IPS DF 4.7 (cell line): ENCODE results near the gene MYOZ2.

Source experiments
- DNase-seq: peaks from one replicate; pipeline ENCODE4 v3.0.0-alpha.2; 2013; ENCODE audit warnings: low spot score; ENCODE audit errors: extremely low read depth

The MYOZ2 gene

DNA sequence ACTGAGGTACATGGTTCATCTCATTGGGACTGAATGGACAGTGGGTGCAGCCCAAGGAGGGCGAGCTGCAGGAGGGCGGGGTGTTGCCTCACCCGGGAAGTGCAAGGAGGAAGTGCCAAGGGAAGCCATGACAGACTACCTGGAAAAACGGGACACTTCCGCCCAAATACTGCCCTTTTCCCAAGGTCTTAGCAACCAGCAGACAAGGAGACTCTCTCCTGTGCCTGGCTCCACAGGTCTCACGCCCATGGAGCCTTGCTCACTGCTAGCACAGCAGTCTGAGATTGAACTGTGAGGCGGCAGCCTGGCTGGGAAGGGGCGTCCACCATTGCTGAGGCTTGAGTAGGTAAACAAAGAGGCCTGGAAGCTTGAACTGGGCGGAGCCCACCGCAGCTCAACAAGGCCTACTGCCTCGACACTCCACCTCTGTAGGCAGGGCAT lies 62.2 kb downstream of the MYOZ2 start:
- DNase-seq, result no peak

DNA sequence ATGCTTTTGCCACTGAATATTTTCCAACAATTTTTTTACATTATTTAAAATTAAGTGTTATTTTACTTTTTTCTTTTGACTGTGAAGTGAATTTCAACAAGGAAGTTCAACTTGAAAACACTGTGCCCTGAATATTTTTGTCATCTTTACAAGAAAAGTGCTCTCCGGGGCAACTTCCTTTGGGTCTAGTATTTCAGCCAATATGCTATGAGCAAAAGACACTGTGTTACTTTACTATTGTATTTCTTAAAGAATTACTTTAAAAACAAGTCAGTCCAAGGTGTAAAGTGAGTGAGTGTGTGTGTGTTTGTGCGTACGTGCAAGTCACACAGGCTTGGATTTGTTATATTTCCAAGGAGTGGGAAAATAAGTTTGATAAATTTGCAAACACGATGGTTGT lies 69.3 kb downstream of the MYOZ2 start:
- DNase-seq, result no peak

DNA sequence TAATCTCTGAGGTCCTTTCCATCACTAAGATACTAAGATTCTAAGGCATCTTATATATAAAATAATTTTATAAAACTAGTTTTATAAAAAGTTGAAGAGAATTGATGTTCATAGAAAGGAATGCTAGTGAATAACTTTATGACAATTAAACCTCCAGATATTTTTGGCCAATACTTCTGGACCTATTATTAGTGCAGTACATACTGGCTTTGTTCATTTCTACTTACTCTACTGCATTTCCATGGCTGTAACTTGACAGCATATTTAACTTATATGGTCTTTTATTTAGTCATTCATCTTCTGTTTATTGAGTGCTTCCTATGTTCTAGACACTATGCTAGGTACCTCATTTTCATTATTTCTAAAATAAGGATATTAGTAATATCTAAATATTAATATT lies 70.1 kb downstream of the MYOZ2 start:
- no peak for DNase-seq

DNA sequence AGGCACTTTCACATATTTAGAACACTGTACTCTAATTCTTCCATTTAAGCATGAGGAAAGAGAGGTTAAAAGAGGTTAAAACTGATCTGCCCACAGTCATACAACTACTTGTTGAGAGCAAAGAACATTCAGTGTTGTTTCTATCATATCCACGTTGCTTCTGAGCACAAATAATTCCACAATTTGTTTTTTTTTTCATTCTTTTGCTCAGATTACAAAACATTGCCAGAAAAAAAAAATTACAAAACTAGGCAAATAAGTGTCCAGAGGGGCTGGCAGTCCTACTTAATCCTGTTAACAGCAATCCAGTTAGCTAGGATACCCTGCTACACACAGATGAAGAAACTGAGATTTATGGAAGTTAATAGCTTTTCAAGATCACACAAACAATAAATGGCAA lies 70.5 kb downstream of the MYOZ2 start:
- no peak for DNase-seq

DNA sequence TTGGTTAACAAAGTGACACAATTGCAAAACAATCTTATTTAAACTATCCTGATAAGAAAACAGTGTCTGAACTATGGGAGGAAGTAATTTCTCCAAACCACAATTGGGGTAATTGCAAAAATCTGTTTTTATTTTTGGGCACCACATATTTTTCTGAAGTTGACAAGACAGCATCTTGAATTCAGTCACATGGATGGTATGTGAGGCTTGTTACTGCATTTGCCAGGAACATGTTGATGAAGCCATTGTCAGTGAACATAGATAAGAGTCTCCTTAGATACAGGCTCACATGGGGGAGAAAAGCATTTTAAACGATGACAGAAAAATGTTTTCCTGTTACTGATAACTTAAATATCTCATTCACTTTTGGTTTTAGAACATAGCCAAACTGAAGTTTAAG lies 71.4 kb downstream of the MYOZ2 start:
- DNase-seq, result no peak

DNA sequence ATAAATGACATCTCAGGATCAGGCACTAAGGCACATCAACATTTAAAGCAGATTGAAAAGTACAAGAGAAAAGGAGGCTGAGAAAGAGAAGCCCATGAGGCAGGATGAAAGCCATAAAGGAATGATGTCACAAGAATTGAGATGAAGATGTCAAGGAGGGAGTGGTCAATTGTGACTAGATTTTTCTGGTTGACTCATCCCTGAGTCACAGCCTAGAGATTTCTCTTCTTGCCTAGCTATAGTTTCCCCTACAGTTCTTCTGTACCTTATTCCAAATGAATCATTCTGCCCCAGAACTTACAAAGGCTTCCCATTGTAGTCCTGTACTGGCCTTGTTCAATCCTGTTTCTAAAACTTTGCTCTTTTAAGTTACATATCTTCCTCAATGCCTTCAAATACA lies 73.4 kb downstream of the MYOZ2 start:
- no peak for DNase-seq

DNA sequence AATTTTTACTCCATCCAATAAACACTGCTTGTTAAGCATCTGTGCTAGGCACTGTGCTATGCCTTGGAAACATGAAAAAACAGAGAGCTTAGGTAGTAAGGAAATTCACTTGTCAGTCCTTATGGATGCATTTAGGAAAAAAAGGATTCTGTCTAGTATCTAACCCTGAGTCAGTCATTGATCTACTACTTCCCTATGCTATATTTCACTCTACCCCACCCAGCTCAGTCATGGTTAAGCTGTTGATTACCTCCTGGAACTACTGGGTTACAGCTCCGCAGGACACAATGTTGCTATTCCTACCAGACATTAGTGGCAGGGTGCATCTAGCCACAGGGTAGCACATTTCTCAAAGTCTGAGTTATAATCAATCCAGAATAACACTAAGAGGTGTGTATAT lies 74.0 kb downstream of the MYOZ2 start:
- no peak for DNase-seq

DNA sequence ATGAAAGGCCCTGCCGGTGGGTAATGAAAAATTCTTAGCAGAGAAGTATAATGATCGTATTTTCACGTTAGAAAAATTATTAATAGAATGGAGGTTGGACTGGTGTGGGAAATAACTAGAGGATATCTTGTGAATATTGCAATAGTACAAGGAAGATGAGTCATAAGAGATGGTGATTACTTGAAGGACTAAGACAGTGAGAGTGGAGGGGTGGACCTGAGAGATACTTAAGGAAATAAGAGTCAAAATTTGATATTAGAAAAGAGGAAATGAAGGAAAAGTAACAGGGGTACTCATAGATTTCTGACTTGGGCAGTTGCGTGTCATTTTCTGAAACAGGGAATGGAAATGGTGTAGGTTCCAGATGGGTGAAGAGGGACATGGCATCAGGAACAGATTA lies 75.1 kb downstream of the MYOZ2 start:
- no peak for DNase-seq

DNA sequence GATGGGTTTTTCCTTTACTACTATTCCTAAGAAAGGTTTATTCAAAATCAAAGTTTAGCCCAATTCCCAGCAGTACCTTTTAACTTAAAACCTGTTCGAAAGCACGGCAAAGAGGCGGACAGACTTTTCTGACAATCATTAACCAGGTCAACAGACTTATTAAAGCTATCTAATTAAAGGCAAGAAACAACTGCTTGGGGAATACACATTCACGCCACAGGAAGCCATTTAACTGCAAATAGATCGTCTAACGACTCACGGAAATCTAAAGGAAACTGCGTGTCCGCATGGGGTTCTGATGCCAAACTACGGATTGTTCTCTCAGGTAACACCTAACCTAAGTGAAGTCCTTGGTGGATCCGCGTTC lies 76.2 kb downstream of the MYOZ2 start:
- peak; percentile 79 for DNase-seq

DNA sequence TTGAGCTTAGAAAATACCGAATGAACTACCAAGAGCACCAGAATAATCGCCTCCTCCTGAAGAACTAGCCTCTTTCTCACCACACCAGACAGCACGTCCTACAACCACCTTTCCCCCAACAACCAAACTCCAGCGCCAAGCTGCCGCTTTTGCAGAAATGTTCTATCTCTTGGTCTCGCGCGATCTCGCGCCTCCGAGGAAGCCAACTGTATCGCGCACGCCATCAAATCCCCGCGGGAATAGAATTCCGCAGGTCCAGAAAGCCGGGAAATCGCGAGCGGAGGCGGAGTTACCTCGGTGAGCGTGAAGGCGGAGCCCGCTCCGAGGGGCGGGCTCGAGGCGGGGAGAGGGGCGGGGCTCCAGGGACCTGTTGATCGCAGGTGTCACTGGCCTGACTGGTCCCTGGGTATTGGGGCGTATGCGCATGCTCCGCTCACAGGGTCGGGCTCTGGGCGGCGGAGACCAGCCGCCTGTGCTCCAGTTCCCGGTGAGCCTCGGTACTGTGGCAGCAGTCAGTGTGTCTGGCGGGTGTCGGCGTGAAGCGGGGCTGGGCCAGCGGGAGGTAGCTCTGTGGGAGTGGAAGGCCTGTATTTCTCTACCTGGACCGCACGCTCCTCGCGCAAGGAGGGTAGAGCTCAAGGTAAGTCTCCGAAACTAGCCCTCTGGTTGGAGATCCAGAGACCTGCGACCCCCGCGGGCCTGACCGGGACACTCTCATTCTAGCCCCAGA lies 76.8 kb downstream of the MYOZ2 start, which contains the start of gene USP53:
USP53 (plus strand) TSS at position 480 of the 730 bp plus-strand sequence. CDS start 27,047 bp downstream, outside the sequence.
- DNase-seq, result peak; percentile 86

DNA sequence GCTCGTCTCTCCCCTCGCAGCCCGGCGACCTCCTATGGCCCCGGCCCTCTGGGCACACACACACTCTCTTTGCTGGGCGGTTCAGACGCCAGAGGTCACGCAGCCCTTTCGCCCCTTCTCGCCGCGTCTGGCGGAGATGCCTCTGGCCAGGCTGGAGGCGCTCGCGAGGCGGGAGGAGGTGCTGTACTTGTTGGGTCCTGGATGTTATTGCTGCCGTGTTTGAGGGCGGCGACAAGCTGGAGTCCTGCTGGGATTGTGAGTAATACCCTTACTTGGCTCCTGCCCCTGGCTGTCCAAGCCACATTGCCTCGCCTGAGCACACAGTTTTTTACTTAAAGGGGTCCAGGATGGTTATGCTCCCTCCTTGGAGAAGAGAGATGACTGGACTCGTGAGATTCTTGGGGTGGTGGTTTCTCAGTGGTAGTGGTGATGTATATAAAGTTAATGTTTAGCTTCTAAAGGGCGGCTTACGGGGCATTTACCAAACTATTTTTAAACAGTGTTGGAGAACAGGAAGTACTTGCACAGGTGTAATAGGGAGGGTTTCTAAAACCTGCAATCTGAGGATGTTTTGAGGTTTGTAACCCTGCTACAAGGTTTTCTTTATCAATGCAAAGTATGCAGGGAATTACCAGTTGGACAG lies 77.5 kb downstream of the MYOZ2 start:
- DNase-seq, result peak; percentile 51

DNA sequence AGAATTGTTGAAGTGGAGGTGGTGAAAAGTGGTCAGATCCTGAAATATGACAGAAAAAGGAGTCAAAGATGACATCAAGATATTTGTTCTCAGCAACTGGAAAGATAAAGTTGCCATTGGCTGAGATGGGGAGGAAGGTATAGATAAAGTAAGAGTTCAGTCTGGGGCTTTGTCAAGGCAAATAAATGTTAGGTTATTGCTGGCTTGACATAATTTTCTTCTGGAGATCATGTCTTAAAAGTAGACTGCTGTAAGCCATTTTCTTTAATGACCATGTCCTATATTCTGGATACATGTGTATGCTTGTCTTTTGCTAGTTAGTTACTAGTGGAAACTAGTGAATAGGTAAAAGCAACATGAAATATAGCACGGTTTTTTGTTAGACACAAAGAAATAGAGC lies 82.5 kb downstream of the MYOZ2 start:
- DNase-seq, result no peak

DNA sequence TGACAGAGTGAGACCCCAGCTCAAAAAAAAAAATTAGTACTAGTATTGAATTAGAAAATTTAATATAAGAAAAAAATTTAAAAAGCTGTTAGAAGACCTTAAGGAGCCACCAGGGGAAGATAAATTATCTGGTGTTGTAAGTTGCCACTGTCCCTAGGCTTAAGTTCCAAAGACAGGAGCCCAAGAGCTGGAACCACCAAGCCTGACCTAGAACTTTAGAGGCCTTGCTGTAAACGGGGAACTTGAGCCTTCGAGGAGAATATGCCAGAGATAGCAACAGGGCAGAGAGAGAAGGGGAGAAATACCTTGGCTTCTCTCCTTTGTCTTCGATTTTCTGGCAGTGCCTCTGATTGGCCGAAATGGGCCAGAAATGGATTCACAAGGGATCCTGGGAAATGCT lies 85.8 kb downstream of the MYOZ2 start:
- DNase-seq, result no peak

DNA sequence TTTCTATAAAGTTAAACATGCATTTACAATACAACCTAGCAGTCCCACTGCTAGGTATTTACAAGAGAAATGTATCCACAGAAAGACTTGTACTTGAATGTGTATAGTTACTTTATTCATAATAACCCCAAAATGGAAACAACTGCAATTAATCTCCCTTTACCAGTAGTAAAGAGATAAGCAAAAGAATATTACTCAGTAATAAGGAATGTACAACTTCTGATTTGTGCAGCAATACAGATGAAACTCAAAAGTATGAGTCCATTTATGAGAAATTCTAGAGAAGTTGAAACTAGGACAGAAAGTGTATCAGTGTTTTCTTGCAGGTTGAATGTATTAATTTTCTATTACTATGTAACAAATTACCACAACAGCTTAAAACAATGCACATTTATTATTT lies 92.1 kb downstream of the MYOZ2 start:
- no peak for DNase-seq

DNA sequence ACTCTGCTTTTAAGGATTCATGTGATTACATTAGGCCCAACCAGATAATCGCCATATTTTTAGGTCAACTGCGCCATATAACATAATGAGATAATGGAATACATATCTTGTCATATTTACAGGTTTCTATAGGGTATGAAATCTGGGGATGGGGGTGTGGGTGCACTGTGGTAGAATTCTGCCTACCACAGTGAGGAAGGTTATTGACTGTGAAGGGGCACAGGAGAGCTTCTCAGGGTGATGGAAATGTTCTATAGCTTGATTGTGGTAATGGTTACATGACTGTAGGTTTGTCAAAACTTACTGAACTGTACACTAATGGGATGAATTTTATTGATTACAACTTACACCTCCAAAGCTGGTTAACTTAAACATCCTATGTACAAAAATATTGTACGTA lies 92.8 kb downstream of the MYOZ2 start:
- DNase-seq, result no peak

DNA sequence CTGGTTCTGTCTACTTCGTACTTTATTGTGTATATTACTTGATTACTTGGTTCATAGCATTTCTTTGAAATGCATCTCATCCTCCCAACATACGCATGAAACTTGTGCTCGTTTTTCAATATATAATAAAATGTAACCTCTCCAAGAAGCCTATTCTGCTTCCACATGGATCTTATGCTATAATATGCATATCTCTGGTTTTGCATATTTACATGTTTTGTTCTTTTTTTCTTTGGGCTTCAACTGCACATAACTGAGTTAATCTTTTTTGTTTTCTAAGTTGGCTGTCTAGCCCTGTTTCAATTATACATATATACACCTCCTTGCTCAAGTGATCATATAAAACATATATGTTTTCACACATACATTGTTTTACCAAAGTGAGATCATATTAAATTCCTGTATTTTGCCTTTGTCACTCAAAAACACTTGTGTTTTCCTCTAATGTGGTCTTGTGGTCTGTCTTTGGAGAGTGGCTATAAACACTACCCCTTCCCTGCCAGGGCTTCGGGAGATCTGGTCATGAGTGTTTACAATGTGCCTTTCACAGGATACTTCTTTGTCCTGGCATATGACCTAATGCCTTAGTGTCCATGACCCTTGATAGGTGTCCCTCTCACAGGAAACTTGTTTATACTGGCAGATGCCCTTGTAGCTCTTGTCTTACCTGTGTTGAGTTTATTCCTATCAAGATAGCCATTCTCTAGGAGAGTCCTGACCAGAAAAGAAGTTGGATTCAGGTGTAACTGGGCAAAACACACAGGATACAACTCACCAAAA lies 94.5 kb downstream of the MYOZ2 start:
- DNase-seq, result no peak

DNA sequence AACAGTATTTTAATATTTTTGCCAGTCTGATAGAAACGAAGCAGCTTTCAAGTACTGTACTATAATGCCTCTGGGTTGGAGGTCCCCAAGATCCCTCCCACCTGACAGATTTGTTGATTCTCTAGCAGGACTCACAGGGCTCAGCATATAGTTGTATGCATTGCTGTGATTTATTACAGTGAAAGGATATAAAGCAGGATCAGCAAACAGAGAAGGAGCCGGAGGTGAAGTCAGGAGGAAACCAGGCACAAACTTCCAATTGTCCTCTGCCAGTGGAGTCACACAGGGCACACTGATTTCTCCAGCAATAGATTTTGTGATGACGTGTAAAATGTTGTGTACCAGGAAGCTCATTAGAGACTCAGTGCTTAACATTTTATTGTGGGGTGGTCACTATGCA lies 95.9 kb downstream of the MYOZ2 start:
- no peak for DNase-seq

DNA sequence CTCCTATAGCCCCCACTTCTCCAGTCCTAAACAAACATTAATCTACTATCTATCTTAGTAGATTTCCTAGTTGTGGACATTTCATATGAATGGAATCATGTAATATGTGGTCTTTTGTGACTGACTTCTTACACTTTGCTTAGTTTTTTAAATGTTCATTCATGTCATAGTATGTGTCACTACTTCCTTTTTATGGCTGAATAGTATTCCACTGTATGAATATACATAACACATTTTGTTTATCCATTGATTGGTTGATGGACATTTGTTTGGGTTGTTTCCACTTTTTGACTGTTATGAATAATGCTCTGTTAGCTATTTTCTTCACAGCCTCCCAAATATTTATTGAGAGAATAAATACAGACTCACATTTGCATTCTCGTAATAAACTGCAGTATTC lies 96.7 kb downstream of the MYOZ2 start:
- no peak for DNase-seq

DNA sequence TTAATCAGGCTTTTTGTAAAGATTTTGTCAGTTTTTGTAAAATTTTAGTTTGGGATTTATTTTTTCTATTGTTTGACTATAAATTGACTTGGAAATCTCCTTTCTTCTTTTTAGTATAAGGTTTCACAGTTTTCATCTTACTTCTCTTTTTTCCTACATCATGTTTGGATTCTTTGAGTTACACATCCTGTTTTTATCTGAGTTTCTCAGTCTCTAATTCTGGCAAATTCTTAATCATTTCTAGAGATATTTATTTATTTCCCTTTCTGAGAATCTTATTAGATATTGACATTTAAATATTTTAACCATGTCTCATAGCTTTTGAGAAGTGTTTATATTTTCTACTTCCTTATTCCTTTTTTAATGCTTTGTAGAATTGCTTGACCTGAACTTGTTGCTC lies 97.6 kb downstream of the MYOZ2 start:
- no peak for DNase-seq

DNA sequence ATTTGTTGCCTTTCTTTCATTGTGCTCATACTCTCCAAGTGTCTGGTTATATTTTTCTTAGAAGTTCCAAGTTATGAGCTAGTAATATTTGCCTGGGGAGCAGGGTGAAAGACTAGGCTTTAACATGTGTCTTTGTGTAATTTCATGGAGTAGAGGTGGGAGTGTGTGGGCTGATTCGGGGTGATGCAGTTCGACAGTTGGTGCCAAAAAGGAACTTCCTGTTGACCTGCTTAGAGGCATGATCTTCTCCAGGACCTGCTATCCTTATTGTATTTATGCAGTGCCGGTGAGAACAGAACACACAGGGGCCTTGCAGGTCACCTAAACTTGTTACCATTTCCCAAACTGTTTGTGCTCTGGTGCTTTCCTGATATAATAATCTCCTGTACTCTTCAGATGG lies 98.1 kb downstream of the MYOZ2 start:
- DNase-seq, result no peak

DNA sequence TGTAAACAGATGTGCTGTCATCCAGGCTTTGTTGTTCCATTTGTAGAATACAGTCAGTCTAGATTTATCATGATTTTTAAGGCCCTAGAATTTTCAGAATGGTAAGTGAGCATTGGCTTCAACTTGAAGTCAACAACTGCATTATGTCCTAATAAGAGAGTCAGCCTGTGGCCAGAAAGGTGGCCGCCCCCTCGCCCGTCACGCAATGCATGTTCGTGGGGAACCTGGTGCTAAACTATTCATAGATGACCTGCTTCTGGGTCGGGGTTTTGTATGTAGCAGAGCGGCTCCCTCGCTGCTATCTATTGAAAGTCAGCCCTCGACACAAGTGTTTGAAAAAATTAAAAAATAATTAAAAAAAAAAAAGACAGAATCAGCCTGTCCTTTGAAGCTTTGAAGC lies 101.6 kb downstream of the MYOZ2 start:
- no peak for DNase-seq
